Measurements from ENCODE around the gene ACVRL1.
A peak's percentile ranks its signal among the peaks of the same experiment; 100 is the strongest.

Gene ACVRL1

GRCh38 chr12:51917041-51917590 is 9.8 kb downstream of the ACVRL1 start:
- DNase-seq (ENCODE audit: low spot score), result no peak

- DNase-seq (ENCODE audit: low spot score), result no peak
Measured at GRCh38 chr12:51917746-51918453, 10.6 kb downstream of the ACVRL1 start.

GRCh38 chr12:51920046-51920445 is 12.7 kb downstream of the ACVRL1 start:
- no peak for DNase-seq (ENCODE audit: low spot score)

- DNase-seq (ENCODE audit: low spot score), result no peak
Measured at GRCh38 chr12:51921017-51921725, 13.9 kb downstream of the ACVRL1 start.

GRCh38 chr12:51922146-51922545 is 14.8 kb downstream of the ACVRL1 start:
- DNase-seq (ENCODE audit: low spot score), result no peak

GRCh38 chr12:51922762-51923505 is 15.6 kb downstream of the ACVRL1 start:
- no peak for DNase-seq (ENCODE audit: low spot score)

GRCh38 chr12:51923506-51924365 is 16.4 kb downstream of the ACVRL1 start:
- peak; percentile 28 for DNase-seq (ENCODE audit: low spot score)

GRCh38 chr12:51924551-51925319 is 17.4 kb downstream of the ACVRL1 start:
- no peak for DNase-seq (ENCODE audit: low spot score)

- no peak for DNase-seq (ENCODE audit: low spot score)
Measured at GRCh38 chr12:51925346-51926063, 18.2 kb downstream of the ACVRL1 start.

GRCh38 chr12:51926064-51926632 is 18.8 kb downstream of the ACVRL1 start:
- DNase-seq (ENCODE audit: low spot score), result no peak

- DNase-seq (ENCODE audit: low spot score), result no peak
Measured at GRCh38 chr12:51926718-51927117, 19.4 kb downstream of the ACVRL1 start.

- DNase-seq (ENCODE audit: low spot score), result no peak
Measured at GRCh38 chr12:51932218-51933076, 25.1 kb downstream of the ACVRL1 start.

GRCh38 chr12:51934080-51934479 is 26.8 kb downstream of the ACVRL1 start:
- no peak for DNase-seq (ENCODE audit: low spot score)

- DNase-seq (ENCODE audit: low spot score), result no peak
Measured at GRCh38 chr12:51937926-51938325, 30.6 kb downstream of the ACVRL1 start.

GRCh38 chr12:51938726-51939125 is 31.4 kb downstream of the ACVRL1 start:
- no peak for DNase-seq (ENCODE audit: low spot score)

GRCh38 chr12:51941011-51941581 is 33.8 kb downstream of the ACVRL1 start:
- no peak for DNase-seq (ENCODE audit: low spot score)

- no peak for DNase-seq (ENCODE audit: low spot score)
Measured at GRCh38 chr12:51941604-51942003, 34.3 kb downstream of the ACVRL1 start.

- no peak for DNase-seq (ENCODE audit: low spot score)
Measured at GRCh38 chr12:51942056-51942455, 34.8 kb downstream of the ACVRL1 start.
